ENCODE results near the gene STK4.

Gene STK4

DNA sequence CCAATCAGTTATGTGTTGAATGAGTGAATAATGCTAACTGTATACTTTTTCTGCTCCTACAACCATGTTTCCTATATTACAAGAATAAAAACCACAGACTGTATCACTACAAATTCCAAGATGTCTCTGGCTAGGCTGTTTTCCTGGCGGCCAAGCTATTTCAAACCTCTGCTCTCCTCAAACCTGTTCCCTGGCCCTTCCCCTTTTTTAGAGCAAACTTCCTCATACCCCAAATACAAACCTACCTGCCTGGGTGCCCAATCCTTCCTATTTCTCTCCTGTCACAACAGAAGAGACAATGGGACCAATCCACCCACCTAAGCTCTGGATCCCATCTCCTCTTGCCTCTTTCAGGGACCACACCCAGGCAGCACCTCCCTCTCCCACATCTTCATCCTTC, 13.6 kb upstream of the STK4 start:
- in situ Hi-C loops (cut with MboI; ENCODE audit: low sequenced_read_pairs): no loop called here

DNA sequence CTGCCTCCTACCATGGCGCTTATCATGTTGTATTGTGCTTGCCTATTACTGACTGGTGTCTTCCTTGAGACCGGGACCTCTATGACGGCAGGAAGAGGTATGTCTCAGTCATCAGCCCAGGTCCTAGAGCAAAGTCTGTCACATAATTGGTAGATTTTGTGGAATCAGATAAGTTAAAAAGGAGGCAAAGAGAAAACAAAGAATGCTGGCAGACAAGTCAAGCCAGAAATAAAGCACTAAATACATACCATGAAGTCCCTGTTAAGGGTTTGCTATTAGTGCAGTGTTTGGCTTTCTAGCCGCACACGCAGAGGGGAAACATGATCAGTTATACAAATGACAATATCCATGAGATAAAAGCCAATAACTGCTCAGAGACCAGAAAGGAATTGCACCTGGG, 12.1 kb upstream of the STK4 start:
- in situ Hi-C loops (cut with MboI; ENCODE audit: low sequenced_read_pairs): no loop called here

DNA sequence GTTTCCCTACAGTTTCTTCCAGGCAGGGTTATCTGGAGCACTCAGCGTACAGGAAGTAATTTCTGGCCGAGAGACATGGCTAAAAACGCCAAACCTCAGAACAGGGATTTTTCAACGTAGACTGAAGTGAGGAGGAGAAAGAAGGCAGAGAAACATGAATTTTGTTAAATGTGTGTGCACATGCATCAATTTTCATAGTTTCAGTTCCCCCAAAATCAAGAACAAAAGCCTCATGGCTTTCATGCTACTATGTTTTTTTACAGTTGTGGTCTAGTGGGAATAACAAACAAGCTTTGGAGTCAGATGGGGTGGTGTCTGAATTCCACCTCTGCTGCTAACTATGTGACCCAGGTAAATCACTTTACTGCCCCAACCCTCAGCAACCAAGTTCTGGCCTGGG, 11.0 kb upstream of the STK4 start:
- in situ Hi-C loops (cut with MboI; ENCODE audit: low sequenced_read_pairs): no loop called here

DNA sequence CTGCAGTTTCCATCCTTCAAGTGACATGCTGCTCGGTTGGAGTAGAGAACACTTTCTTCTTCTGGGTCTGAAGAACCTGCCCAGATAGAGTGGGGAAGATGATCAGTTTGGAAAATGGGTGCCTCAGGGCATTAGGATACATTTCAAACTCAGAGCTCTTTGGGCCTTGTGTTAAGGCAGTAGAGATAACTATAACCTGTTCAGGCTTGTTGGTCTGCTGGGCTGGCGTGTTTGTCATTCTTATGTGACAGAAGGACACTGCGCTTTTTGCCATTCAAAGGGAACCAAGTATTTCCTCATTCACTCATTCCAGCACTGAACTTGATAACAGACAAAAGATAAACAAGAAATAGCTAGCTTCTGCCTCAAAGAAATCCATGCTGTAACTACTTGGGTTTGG, 9.9 kb upstream of the STK4 start:
- in situ Hi-C loops (cut with MboI; ENCODE audit: low sequenced_read_pairs): no loop called here

DNA sequence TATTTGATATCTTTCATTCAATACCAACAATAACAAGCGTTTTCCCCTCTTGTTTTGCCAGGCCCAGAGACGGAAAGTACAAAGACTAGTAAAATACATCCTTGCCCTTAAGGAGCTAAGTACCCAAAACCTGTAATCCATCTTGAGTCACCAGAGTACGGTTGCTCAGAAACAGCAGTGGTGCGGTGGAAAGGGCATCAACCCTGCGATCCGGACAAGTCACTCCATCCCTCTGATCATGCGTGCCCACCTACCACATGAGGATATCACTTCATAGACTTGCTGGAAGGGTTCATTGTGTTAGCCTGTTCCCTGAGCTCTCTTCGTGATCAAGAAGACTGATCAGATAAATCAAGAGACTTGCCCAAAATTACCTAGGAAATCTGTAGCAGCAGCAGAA, 8.0 kb upstream of the STK4 start:
- in situ Hi-C loops (cut with MboI; ENCODE audit: low sequenced_read_pairs): no loop called here

DNA sequence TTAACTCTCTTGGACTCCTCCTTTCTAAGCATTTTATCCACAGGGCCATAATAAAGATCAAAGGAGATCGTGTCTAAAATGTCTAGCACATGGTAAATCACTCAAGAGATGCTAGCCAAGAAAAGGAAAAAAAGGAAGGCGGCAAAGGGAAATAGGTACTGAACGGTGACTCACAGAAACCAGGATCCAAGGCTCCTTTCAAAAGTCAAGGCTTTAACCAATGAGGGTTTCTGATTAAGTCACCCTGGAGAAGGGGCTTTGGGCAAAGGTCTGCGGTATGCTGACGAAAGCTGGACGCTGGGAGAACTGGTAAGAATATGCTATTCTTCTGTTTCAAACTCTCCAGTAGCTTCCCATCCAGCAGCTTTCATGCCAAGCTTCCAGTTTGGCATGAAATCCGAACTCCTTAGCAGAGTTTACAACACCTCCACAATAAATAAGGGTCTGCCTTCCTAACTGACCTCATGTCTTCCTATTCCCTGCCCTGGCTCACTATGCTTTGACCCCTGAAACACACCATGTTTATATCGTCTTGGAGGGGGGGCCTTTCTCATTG, 7.2 kb upstream of the STK4 start:
- in situ Hi-C loops (cut with MboI; ENCODE audit: low sequenced_read_pairs): no loop called here

DNA sequence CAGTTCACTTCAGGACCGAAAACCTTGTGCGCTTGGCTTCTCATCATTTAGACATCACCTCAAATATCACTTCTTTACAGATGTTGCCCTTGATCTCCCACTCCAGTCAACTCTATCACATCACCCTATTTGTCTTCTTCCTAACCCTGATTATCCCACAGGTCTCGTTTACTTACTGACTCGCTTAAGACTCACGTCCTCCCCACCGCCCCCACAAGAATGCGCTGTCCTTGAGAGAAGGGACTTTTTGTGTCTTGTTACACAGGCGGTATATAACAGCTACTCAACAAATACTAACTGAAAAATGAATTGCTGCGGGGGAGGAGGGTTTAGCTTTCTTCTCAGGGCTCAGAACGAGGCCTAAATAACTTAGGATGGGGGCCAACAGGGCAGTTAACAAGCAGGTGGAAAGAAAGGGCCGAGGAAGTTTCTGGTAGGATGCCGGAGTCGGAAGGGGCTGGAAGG, 6.6 kb upstream of the STK4 start:
- in situ Hi-C loops (cut with MboI; ENCODE audit: low sequenced_read_pairs): no loop called here

DNA sequence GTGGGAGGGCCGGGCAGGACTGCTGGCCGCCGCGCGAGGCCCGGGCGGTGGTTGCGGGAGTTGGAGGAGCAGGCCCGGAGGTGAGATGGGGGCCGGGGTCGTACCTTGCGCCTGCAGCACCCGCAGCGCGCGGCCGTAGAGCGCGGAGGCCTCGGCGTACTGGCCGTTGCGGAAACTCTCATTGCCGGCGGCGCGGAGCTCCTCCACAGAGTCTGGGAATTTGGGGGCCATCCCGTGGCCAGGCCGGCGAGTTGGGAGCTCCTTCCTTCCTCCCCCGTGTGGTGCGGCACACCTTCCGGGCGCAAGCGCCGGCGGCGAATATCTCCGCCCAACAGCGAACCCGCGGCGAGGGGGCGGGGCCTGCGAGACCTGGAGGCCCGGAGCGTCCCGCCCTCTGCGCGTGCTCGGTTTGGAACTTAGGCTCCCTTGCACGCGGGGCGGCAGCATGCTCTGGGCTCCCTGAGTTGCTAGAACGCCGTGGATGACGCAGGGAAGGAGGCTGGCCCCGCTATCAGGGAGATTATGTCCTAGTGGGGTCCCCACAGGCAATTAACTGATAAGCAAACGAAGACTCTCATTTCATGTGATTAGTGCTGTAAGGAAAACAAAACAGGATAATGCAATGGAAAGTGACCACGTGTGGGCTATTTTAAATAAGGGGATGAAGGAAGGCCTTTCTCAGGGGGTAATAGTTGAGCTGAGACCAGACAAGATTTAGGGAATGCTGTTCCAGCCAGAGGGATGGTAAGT, 6.0 kb upstream of the STK4 start, which contains the start of gene TOMM34:
TSS of gene TOMM34 (minus strand) at position 295 of the 750 bp plus-strand sequence. CDS start at position 231, 64 bp downstream.
- in situ Hi-C loops (cut with MboI; ENCODE audit: low sequenced_read_pairs): no loop called here

DNA sequence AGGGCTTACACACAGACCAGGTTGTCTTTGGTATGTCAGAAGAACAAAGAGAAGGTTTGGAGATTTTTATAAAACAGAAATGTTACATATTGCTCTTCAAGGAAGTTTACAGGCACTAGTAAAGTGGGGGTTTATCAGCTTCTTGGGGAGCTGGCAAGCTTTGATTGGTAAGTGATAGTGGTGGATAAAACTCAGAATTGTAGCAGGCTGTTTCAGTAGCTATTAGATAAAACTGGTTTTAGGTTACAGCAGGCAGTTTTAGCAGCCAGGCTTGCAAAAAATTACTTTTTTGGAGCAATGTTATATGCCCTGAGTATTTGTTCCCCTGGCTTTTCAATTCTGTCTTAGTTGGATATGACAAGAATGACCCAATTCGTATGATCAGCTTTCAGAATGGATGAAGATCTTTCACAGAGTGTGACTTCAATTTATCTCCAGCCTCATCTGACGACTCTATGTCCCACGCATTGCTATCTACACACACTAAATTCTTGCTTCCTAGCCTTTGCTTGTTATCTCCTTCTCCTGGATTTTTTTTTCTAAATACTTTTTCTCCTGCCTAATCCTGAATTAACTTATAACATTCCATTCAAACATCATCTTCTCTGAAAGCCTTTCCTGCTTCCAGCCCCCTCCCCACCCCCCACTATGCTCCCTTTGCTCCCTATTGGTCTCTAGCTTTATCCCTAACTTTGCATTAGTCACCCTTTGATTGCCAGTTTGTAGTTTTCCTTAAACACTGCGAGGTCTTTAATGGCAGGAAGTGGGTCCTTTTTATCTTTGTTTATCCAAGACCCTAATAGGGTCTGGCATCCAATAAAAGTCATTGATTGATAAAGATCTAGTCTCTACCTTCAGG, 5.1 kb upstream of the STK4 start:
- in situ Hi-C loops (cut with MboI; ENCODE audit: low sequenced_read_pairs): no loop called here

DNA sequence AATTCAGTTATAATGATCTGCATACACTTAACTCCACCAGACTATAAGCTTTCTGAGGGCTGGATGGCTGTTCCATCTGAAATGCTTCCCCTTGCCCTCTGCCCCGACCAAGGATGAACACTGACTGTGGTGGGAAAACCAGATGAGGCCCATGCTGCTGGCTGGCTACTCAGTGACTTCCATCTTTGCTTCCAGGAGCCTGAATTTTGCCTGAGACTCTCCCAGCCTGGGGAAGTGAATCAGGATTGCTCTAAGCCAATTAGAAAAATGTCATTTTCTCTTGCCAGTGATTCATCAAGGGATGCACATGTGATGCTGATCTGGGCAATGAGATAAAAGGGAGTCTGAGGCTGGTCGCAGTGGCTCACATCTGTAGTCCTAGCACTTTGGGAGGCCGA, 4.4 kb upstream of the STK4 start:
- in situ Hi-C loops (cut with MboI; ENCODE audit: low sequenced_read_pairs): no loop called here

DNA sequence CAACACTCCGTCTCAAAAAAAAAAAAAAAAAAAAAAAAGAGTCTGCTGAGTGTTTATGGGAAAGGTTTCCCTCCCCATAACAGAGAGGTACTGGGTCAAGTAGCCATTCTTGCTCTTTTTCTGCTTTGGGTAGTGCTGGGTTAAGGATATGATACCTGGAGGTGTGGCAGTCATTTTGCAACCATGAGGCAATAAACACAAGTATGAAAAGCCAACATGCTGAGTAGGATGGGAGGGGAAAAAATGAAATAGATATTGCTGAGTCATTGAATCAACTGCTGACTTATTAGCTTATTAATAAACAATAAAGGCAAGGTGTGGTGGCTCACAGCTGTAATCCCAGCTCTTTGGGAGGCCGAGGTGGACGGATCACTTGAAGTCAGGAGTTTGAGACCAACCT, 3.8 kb upstream of the STK4 start:
- in situ Hi-C loops (cut with MboI; ENCODE audit: low sequenced_read_pairs): no loop called here

DNA sequence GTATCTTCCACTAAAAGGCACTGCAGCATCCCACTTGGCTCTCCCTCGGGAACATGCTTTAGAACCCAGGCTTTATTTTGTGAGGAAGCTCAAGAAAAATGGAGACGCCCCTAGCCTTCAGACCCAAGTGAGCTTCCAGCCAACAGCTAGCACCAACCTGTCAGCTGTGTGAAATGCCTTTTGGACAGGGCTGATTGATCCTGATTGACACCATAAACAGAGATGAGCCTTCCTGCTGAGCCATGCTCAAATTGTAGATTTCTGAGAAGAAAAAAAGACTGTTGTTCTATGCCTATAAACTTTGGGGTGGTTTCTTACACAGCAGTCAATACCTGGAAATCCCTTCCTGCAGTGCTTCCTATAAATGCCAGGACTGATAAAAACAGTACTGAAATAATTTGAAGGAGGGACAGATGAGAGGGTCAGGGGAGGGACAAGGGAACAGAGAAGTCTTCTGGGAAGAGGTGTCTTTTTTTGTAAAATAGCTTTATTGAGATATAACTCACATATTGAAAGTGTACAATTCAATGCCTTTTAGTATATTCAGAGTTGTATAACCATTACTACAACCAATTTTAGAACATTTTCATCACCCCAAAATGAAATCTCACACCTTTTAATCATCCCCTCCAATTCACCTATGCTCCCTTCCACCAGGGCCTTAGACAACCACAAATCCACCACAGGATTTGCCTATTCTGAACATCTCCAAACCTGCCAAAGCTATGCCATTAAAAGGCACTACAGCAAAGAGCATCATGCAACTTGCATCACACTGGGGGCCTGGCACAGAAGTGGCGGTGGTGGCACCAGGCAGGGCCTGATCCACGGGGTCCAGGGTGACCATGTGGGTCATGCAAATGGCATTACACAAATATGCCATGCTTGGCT, 2.7 kb upstream of the STK4 start:
- in situ Hi-C loops (cut with MboI; ENCODE audit: low sequenced_read_pairs): no loop called here

DNA sequence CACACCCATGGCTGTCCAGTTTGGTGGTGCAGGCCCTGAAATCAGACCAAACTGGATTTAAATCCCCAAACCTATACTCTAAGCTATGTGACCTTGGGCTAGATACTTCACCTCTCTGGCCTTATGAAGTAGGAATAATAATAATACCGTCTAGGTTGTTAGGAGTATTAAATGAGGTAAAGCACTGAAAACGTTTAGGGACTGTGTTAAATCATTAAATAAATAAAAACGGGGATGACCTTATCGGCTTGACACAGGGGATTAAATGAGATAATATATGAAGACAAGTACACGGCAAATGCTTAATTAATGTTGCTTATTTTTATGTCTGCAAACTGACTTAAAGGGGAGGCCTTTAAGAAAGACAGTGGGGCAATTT, 672 bp upstream of the STK4 start:
- in situ Hi-C loops (cut with MboI; ENCODE audit: low sequenced_read_pairs): no loop called here

DNA sequence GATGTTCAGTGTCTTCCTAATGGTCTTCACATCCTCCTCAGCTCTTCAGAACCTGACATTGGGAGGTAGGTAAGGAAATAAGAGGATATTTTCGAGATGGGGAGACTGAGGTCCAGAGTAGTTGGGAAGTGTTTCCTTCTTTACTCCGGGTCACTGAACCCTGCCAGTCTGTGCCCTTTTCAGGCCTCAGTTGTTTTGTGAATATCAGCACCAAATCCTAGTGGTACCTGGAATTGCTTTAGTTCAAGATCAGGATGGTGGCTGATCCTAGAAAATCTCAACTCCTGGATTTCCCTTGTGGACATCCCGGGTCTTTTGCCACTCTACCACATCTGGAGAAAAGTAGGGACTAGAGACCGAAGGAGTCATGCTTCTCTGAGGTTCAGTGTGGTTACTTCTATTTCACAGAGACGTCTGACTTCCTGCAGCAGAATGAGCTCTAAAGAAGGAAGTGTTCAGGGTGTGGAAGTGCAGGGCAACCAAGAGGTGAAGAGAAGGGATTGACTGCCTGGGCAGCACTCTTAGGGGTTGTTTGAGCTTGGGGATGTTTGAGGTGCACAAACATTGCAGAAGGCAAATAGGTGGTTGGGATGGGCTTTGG, 995 bp downstream of the STK4 start:
- in situ Hi-C loops (cut with MboI; ENCODE audit: low sequenced_read_pairs): no loop called here

DNA sequence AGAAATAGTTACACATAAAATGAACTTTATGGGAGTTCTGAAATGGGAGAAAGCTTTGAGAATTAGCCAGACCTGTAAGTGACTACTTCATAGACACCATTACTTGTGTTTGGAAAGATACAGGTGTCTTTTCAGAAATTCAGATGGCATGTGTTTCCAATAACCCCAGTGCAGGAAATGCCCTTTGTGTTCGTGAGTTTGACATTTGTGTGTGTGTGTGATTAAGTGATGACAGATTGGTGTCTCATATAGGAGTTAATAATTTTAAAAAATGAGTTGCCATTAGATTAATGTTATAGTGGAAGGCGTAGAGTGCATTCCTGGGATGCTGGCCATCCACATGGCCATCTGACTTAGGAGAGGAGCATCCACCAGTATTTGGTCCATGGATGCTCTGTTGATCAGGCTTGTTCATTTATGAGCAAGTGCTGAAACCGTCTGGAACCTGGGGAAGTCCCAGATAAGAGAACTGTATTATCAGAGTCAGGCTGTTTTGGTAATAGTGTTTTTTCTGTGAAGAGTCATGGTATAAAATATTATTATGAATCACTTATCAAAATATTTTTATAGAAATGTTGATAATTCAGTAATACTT, 3.1 kb downstream of the STK4 start:
- in situ Hi-C loops (cut with MboI; ENCODE audit: low sequenced_read_pairs): no loop called here

DNA sequence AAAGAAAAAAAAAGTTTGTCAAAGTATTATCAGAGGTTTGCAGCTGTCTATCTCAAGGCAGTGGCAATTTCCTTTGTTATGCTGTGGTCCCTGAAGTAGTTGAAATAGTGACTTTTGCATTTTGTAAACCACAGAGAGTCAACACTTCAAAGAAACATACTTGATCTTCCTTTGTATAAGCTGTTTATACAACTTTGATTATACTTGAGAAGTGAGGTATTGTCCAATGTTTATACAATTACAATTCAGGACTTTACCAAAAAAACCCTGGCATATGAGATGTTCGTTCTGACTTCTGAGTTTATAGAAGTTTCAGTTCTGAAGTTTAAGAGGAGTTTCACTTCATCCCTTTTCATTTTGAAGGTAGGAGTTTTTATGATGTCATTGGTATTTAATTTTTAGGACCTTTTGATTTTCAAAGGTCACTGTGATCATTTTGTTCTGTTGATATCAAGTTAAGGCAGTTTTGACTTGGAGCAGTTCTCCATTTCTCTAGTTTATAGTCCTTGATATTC, 4.0 kb downstream of the STK4 start:
- in situ Hi-C loops (cut with MboI; ENCODE audit: low sequenced_read_pairs): no loop called here

DNA sequence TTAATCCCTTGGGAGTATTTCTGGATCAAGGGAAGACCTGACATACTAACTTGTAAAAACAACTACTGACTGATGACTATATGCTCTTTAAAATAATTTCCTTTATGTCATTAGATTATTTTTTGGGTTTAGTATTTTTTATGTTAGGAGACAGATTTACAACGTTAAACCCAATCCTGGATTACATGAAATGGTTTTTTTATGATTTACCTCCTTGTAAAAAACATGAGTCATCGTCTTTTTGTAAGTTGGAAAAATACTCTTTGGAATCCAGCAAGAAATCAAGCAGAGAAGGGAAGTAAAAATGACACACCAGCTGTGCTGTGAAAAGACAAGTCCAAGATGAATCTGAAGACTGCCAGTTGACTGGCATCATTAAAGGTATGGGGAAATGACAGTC, 6.7 kb downstream of the STK4 start:
- in situ Hi-C loops (cut with MboI; ENCODE audit: low sequenced_read_pairs): no loop called here

DNA sequence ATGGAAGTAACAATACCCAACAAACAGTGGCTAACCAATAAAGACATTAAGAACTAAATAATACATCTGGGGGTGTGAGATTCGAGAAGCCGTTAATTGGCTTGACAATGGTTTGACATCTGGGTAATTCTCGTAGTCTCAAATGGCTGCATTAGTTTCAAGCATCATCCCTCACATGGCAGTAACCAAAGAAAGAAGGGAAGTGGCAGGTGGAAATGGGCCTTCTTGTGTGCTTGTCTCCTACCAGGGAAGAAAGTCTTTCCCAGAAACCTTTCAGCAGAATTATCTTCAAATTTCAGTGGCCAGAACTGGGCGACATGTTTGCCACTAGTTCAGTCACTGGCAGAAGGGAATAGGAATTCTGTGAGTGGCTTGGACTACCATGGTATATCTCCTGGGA, 10.4 kb downstream of the STK4 start:
- in situ Hi-C loops (cut with MboI; ENCODE audit: low sequenced_read_pairs): no loop called here

DNA sequence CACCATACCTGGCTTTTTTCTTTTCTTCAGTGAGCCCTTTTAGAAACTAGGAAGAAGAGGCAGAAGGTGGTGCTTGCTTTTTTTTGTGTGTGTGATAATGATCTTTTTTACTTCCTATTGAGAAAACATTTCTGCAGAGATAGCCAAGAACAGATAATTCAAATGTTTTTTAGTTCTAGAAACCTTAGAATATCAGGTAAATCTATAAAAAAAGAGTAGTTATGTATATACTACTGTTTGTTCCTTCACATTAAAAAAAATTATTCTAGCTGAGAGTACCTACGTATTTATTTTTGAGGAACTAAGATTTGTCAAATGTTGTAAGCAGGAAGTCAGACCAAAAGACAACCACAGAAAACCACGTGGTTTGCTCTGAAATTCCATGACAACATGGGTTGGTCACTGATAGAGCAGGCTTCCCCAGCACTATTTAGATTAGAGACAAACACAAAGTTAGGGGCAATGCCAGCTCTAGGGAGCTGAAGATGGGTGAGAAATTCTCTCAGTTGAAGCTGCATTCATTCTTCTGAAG, 12.8 kb downstream of the STK4 start:
- in situ Hi-C loops (cut with MboI; ENCODE audit: low sequenced_read_pairs): no loop called here
